ENCODE measurements around the gene GFOD2.

GFOD2 gene

DNA sequence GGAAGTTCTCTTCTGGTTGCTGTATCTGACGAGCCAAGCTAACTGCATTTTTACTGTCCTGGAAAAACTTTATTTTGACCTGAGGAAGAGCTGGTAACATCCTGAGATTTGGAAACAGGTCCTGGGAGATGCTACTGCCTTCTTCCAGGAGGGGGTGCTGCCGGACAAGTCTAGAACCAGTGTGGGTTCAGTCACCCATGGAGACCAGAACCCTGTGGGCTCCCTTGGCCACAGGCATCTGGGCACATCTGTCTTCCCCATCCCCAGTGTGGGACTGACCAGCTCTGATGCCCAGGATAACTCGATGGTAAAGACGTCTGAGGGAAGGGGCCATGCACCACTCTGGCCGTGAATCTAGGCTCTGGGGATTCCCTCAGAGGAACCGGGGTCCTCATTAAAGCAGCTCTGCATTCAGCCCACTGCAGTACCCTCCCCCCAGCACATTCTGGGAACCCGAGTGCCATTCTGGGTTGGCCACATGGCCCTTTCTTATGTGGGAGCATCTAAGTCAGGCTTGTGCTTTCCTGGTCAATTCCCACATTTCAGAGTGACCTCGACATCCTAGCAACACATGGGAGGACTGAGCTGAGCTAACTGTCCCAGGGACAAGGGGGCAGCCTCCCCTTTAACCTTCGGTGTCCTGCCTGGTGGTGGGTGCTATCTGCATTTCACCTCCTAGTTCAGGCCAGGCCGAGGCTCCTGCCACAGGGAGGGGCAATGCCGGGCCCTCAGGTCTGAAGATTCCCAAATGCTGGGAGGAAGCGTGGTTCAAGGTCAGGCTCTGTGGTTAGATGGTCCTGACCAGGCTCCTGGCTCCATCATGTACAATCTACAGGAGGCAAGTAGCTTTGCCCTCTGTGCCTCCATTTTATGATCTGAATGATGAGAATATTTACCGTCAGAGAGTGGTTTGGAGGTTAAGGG is 46.1 kb downstream of the GFOD2 start:
- DNase-seq (ENCODE audit: low read depth in 2 of 2) = no peak

DNA sequence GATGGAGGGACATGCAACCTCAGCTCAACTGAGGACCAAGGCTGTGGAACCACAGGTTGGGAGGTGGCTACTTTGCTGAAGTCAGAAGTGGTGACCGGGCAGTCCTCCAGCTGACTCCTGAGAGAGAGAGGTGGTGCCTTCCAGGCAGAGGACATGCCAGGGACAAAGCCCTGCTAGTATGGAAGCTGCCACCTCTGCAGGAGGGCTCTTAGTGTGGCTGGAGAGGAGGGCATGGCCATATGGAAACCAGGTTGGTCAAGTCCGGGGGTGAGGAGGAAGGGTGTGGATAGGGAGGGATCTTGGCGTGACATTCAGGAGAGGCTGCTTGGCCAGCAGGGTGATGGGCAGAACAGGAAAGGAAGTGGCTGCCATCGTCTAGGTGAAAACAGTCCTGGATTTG is 46.8 kb downstream of the GFOD2 start:
- DNase-seq (ENCODE audit: low read depth in 2 of 2) = no peak

DNA sequence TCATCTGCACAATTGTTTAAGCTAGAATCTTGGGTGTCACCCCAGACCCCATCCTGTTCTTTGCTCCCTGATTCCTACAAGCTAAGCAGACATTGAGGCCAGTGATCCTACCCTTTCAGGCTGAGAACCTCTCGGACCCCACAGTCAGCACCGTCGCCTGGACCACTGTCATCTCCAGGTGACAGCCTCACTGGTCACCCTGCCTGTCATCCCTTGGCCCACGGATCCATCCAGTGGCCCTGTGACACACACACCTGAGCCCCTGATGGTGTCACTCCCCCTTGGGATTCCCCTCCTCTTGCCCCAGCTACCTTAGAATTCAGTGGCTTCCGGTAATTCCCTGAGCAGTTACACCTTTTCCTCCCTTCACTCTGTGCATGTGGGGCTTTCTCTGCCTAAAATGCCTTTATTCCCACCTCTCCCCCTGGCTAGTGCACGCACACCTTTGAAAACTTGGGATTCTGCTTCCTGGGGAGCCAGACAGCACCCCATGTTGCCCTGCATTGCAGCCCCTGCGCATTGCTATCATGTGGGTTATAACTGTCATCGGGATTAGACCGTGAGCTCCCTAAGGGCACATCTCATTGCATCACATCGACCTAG is 49.5 kb downstream of the GFOD2 start:
- no peak for DNase-seq (ENCODE audit: low read depth in 2 of 2)

DNA sequence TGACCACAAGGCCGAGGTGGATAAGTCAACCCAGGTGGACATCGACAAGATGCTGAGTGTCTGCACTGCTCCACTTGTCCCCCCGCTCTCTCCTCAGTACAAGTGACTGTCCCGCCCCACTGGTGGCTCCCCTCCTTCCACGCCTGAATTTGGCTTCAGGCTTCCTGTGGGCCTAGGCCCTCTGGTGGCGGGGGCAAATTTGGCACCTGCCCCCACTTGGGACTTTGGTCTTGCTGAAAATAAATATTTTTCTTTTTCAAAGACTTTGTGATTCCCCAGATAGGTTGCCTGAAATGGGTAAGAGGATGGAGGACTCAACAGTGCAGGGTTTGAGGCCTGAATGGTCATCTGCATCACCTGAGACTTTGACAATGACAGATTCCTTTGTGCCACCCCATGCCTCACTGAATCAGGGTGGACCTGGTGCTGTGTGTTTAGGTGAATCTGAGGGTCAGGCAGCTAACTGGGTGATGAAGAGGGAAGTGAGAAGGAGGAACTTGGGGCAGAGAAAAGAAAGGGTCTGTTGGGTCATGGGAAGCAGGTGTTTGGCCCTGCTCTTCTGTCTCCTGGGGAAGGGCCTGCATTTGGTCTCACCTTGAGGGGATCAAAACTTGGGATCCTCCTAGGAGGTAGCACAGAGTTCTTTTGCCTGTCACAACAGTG is 50.5 kb downstream of the GFOD2 start:
- DNase-seq (ENCODE audit: low read depth in 2 of 2) = no peak

DNA sequence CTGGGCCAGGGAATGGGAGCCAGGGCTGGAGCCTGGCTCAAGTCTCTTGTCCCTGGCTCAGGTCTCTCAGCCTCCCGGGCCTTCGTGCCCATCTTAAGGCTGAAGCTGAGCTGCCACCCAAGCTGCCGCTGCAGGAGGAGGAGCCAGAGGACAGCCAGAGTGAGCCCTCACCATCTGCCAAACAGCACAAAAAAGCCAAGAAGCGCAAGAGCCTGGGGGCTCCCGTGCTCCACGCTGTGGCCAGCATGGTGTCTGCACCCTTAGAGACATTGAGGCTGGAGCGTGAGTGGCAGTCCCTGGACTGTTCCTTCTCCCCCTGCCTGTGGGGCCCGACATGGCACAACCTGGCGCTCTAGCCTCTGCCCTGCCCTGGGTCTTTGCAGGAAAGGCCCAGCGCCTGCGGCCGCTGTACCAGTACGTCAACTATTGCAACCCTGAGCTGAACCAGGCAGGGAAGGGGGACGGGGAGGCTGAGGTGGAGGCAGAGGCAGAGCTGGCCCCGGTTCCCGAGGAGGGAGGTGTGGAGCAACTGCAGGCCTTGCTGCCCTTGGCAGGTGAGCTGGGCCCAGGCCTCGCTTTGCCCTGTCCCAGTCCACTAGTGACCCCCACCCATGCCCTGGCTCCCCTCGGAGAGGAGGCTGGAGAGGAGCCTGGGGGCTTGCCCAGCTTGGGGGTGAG is 51.2 kb downstream of the GFOD2 start:
- DNase-seq (ENCODE audit: low read depth in 2 of 2) = peak; percentile 62 to 66

DNA sequence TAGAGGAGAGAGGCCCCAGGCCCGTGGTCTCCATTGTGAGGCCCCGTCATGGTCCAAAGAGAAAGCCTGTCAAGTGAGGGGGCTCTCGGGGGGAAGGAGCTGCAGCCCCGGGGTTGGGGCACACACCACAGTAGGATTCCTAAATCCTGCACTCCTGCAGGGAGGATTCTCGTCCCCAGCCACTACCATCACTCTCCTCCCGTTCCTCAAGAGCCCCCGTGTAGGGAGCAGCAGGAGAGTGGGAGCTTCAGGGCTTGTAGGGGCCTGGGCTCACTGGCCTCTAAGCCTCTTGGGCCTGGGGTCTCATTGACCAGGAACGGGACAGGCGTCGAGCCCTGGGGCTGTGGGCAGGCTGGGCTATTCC is 51.7 kb downstream of the GFOD2 start:
- no peak for DNase-seq (ENCODE audit: low read depth in 2 of 2)

DNA sequence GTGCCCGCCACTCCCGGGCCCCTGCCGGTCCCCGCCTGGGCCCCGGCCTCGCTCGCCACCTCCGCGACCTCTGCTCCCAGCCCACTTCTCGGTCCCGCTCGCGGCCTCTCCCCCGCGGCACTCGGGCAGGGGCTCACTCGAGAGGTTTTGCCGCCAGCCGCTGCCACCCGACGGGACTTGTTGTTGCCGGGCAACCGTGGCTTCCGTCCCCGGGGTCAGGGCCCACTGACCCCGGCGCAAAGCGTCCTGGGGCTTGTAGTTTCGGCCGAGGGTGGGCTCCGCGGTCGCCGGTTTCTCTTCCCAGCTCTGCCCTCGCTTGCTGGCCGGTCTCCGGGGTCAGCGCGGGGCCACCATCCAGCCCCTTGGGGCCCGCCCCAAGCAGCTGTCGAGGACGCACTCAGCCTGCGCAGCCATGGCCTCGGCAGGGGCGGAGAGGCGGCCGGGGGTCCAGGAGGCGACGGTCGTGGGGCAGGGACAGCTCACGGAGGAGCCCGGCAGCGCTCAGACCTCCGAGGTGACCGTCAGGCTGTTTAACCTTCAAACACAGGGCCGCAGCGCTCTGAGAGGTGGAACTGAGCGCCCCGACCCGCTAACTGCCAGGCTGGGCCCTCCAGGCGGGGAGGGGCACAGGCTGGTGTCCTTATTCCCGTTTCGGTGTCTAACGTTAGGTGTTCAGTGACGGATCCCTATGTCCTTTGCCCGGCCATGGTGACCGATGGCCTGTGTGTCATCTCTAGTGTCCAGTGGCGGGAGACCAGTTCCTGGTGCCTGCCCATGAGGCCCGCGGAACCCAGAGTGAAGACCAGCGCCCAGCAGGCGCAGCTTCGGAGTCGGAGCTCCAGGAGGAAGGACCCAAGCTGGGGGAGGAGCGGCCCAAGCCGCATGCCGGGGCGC is 52.3 kb downstream of the GFOD2 start, which contains the start of the genes C16orf86 and ENKD1:
Gene C16orf86, plus strand, starts transcription at position 256 of the 894 bp plus-strand sequence. Its CDS starts 157 bp downstream, at position 413.
Gene ENKD1, minus strand, starts transcription at position 192 of the 894 bp plus-strand sequence. CDS start 308 bp downstream, outside the sequence.
- DNase-seq (ENCODE audit: low read depth in 2 of 2) = peak; percentile 59 to 75

DNA sequence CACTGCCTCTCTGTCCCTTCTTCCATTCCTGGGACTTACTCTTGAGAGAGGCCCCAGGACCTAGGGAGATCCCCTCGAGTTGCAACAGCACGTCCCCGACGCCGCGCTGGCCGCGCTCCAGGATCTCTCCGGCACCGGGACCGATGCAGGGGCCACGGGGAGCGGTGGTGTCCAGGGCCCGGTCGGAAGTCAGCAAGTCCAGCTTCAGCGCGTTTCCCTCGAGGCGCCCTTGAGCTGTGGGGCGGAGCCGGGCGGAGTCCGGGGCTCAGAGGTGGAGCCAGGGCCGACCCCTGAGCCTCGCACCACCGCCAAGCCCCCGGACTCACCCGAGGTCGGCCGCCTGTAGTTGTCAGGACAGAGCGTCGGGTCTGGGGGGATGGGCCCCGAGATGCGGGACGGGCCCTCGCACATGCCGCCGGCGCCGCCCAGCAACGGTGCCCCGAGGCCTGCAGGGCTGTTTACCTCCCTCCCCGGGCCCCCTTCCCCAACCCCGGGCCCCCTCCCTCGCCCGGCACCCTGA is 53.0 kb downstream of the GFOD2 start:
- no peak for DNase-seq (ENCODE audit: low read depth in 2 of 2)

DNA sequence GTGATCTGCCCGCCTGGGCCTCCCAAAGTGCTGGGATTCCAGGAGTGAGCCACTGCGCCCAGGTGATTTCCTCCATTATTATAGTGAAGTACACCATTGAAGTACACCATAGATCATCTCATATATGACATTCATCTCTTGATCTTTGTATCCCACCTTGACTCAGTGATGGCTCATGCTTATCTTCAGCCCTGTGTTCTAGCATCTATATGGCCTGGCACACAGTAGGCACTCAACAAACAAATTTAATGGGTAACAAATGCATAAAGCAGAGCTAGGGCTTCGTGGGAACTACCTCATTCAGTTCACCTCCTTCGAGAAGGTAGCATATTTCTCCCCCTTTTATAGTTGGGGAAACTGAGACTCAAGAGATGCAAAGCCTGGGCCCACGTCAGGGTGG is 53.5 kb downstream of the GFOD2 start:
- no peak for DNase-seq (ENCODE audit: low read depth in 2 of 2)

DNA sequence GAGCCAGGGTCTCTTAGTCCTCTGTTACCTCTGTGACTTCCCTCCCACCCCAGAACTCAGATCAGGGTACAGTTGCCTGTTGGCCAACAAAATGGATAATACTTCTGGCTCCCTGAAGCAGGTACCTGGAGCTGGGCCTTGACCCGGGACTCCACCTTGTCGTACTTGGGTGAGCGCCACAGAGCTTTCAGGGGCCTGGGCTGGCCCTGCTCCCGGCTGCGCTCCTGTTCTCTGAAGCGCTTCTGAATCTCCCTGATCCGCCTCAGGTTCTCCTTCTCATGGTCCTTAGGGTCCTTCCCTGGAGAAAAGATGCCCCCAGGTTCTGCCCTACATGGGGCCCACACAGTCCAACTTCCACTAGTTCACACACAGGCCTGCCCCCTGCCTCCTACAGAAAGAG is 54.2 kb downstream of the GFOD2 start:
- no peak for DNase-seq (ENCODE audit: low read depth in 2 of 2)

DNA sequence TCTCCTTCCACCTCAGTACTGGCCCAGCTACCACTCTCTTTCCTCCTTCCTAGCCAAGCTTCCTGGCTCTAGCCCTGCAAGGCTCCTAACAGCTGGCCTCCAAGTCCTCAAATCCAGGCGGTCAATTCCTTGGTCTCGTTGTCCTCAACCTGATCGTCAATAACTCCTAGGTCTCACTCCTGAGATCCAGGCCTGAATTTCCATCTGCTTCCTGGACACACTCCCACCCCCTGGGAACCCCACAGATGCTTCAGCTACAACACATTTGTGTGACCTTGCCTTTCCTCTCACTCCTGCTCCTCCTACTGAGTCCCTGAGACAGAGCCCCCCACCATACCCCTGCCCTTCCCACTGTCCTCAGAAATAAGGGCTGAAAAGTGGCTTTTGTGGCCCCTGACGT is 54.9 kb downstream of the GFOD2 start:
- no peak for DNase-seq (ENCODE audit: low read depth in 2 of 2)

DNA sequence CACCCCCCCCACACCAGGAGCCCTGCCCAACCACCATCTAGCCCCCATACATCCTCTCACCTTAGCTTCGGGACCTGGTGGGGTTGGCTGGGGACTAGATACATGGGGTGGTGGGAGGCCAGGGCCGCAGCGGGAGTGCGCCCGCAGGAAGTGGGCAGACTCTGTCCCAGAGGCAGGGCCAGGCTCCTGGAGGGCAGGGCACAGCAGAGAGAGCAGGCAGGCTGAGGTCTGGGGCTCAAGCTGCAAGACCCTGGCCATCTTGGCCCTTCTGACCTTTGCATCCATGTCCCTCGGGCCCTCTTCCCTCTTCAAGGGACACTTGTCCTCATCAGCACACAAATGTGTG is 55.3 kb downstream of the GFOD2 start:
- DNase-seq (ENCODE audit: low read depth in 2 of 2) = no peak

DNA sequence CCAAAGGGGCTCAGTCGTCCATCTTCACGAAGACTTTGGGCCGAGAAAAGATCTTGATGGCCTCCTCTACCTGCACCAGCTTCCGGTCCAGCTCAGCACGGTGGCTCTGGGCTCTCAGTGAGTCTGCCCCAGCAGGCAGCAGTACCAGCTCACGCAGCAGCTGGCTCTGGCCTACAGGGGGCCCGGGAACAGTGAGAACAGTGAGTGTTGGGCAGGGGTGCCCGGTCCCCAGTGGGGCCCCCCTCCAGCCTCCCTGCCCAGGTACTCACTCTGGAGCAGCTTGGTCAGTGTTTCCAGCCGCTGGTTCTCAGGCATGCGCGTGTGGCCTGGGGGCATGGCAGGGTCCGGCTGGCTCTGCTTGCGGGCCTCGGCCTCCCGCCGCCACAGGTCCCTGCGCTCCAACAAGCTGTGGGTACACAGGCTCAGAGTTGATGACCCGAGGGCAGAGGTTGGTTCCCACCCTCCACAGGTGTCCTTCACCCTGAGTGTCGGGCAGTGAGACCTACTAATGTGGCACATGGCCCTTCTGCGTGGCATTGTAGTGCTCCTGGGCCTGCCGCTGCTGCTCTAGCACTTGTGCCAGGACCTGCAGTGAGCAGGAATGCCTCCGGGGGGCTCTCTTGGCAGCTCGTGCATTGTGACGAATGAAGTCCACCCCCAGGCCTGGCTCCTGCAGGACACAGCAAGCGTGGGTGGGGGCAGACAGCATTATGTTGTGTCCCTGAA is 55.8 kb downstream of the GFOD2 start:
- no peak for DNase-seq (ENCODE audit: low read depth in 2 of 2)

DNA sequence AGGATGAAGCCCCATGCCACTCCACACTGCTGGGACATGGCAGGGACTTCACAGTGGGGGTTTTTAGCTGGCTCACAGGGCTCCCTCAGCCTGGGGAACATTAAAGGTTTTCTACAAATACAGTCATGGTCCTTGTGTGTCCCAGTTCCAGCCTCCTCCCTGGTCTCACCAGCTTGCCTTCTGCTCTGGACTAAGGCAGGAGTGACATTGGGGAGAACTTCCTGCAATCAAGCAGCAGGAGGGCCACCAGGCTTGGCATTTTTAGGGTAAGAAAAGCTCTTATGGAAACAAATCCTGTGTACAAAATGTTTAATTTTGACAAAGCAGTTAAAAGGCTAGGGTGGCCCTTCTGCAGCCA is 56.5 kb downstream of the GFOD2 start:
- no peak for DNase-seq (ENCODE audit: low read depth in 2 of 2)

DNA sequence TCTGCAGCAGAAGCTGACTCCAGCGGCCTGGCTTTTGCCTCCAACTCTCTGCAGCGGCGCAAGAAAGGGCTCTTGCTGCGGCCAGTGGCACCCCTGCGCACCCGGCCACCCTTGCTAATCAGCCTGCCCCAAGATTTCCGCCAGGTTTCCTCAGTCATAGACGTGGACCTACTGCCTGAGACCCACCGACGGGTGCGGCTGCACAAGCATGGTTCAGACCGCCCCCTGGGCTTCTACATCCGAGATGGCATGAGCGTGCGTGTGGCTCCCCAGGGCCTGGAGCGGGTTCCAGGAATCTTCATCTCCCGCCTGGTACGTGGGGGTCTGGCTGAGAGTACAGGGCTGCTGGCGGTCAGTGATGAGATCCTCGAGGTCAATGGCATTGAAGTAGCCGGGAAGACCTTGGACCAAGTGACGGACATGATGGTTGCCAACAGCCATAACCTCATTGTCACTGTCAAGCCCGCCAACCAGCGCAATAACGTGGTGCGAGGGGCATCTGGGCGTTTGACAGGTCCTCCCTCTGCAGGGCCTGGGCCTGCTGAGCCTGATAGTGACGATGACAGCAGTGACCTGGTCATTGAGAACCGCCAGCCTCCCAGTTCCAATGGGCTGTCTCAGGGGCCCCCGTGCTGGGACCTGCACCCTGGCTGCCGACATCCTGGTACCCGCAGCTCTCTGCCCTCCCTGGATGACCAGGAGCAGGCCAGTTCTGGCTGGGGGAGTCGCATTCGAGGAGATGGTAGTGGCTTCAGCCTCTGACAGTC is 57.0 kb downstream of the GFOD2 start:
- DNase-seq (ENCODE audit: low read depth in 2 of 2) = no peak

DNA sequence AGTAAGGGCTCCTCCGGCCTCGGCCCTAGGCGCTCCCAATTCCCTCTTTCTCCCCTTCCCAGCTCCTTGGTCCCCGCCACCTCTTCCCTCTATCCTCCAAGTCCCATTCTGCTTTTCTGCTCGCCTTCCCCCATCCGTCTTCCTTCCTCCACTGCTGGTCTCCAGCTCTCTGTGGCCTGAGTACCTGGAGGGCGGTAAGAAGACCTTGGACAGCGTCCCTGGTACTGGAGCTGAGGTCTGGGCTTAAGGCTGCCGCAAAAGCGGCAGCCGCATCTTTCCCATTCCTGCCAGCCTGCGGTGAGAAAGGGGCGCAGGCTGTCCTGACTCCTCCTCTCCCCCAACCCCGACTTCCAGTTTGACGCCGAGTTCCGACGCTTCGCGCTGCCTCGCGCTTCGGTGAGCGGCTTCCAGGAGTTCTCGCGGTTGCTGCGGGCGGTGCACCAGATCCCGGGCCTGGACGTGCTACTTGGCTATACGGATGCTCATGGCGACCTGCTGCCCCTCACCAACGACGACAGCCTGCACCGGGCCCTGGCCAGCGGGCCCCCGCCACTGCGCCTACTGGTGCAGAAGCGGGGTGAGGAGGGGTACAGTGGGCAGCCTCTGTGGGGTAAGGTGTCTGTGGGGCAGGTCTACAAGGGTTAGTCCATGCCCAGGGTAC is 57.9 kb downstream of the GFOD2 start:
- DNase-seq (ENCODE audit: low read depth in 2 of 2) = no peak

DNA sequence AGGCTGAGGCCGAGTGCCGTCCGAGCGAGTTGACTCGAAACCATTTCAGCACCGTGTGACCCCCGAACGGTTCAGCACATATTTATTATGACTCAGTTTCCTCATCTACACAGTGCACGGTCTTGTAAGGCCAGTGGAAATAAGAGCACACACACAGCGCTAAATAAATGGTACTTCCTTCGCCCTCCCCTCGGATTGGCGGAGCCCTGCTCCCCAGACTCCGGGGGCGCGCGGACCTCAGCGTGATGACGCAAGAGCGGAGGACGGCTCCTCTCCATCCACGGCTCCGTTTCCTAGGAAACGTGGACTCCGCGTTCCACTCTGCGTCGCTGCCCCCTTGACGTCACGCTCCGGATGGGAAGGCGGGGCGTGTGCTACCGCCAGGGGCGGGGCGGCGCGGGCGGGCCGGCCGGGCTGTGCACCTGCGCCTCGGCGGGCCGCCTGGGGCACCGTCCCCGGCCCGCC is 58.5 kb downstream of the GFOD2 start, which contains the start of gene PARD6A:
Gene PARD6A, plus strand, starts transcription at position 397 of the 465 bp plus-strand sequence. CDS start 79 bp downstream, outside the sequence.
- DNase-seq (ENCODE audit: low read depth in 2 of 2) = peak; percentile 92 to 94

DNA sequence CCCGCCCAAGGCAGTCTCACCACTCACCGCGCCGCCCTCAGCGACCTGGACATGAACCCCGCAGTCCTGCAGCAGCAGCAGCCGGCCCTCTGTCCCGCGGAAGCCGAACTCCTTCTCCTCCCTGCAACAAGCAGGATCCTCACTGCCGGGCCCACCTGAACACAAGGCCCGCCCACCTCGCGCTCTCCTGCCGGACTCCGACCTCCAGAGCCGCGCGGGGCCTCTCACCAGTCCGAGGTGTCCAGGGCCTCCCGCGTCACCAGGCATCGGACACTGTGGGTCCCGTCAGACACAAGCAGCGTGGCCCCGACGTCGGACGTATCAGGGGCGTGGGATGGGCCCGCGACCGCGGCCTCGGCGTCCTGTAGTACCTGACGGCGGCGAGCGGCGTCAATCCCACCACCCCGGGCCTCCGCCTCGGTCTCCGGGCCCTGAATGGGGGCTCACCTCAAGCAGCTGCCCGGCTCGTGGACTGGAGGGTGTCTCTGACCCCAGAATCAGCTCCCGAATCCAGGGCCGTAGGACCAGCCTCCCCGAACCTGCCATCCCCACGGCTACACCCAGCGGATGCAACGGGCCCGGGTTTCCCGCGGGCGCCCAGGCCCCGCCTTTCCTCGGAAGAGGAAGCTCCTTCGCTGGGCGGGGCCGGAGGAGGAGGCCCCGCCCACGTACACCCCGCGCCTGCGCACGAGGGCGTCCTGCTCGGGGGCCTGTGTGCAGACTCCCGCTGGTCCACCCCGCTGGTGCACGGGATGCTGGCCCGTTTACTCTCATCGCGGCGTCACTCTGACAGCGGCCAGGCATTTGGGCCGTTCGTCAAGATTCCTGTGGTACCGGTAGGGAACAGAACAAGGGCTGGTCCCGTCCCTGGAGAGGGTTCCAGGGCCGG is 59.2 kb downstream of the GFOD2 start, which contains the start of gene ACD:
Gene ACD, minus strand, starts transcription at position 586 of the 889 bp plus-strand sequence. Its CDS starts 40 bp downstream, at position 546.
- DNase-seq (ENCODE audit: low read depth in 2 of 2) = peak; percentile 80 to 89

All from stimulated activated CD8-positive, alpha-beta memory T cell treated with anti-CD3 and anti-CD28 coated beads, Interleukin-7, amount 100 ng/mL, for 4 hours (primary cell).